ENCODE data around the gene LGR6.

LGR6 gene

DNA sequence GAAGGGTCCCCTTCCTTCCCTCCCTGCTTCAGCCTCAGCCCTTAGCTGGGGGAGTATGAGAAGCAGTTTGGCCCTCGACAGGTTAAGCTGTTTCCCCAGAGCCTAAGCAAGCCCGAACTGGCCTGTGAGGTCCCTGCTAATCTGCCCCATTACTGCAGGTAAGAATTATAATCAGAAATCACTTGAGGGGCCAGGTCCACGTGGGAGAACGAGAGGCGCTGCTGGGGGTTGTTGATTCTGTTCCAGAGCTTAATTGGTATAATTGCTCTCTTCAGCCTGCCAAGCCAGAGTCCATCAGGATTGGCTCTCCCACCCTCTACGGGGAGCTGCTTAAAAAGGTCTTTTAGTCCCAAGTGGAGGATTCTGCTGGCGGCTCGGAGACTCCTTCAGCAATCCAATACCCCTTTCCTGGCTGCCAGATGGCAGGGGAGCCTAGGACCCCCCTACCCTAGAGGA is 77.3 kb downstream of the LGR6 start:
- Histone ChIP-seq H3K36me3 (ENCODE audit: insufficient read depth, low read length) (no peaks in the 10 kb centered on the region), H3K9ac (ENCODE audit: low read depth, low read length) (no peak overlapping the region), H3K4me1 (ENCODE audit: insufficient read depth, low read length) (no peaks in the 10 kb centered on the region), H3K9me3 (ENCODE audit: control insufficient read depth, insufficient read depth, low read length) (no peaks in the 10 kb centered on the region)

DNA sequence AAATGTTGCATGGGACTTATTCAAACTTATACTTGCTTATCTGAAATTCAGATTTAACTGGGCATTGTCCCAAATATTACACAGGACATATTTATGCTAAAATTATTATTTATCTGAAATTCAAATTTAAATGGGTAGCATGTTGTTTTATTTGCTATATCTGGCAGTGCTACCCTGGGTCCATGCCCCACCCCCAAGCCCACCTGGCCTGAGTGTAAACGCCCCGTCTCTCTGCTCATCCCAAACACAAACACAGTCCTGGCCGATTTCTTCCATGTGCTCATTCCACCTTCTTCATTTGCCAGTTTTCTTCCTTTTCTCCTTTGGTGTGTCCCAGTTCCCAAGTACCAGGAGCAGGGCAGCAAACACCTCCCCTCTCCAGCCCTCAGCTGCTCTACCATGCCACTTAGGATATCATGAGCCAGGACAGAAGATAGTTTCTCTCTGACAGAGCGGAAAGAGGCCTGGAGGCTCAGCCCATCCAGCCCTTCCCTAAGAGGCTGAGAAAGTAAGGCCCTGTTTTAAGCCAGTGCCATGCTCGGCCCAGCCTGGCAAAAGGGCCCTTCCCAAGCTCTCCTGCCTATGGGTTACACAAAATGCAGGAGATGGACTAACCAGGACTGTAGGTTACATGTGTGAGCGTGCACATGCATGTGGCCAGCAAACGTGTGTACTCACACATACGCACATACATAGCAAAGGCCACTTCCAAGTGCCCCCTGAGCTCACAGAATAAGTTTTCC is 78.7 kb downstream of the LGR6 start:
- Histone ChIP-seq H3K36me3 (ENCODE audit: insufficient read depth, low read length) (no peaks in the 10 kb centered on the region), H3K4me1 (ENCODE audit: insufficient read depth, low read length) (no peaks in the 10 kb centered on the region), H3K9ac (ENCODE audit: low read depth, low read length) (no peak overlapping the region), H3K9me3 (ENCODE audit: control insufficient read depth, insufficient read depth, low read length) (no peaks in the 10 kb centered on the region)

DNA sequence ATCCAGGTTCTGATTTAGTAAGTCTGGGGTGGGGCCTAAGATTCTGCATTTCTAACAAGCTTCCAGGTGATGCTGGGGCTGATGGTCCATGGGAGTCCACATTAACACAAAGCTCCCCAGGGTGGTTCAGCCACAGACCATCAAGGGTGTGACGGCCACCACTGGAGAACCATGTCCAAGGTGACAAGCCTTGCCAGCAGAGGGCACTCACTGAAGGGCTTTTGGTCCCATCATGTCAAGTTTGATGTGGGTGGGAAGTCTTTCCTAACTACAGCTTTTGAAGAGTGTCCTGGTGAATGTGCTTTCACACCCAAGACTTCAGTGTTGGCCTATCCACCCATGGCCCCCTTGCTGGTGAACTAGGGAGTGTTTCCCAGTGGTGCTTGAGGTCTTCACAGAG is 81.0 kb downstream of the LGR6 start:
- H3K36me3 ChIP-seq (ENCODE audit: insufficient read depth, low read length) = no peaks in the 10 kb centered on the region
- no peaks in the 10 kb centered on the region for H3K9me3 ChIP-seq (ENCODE audit: control insufficient read depth, insufficient read depth, low read length)
- no peaks in the 10 kb centered on the region for H3K4me1 ChIP-seq (ENCODE audit: insufficient read depth, low read length)
- no peak overlapping the region for H3K9ac ChIP-seq (ENCODE audit: low read depth, low read length)

DNA sequence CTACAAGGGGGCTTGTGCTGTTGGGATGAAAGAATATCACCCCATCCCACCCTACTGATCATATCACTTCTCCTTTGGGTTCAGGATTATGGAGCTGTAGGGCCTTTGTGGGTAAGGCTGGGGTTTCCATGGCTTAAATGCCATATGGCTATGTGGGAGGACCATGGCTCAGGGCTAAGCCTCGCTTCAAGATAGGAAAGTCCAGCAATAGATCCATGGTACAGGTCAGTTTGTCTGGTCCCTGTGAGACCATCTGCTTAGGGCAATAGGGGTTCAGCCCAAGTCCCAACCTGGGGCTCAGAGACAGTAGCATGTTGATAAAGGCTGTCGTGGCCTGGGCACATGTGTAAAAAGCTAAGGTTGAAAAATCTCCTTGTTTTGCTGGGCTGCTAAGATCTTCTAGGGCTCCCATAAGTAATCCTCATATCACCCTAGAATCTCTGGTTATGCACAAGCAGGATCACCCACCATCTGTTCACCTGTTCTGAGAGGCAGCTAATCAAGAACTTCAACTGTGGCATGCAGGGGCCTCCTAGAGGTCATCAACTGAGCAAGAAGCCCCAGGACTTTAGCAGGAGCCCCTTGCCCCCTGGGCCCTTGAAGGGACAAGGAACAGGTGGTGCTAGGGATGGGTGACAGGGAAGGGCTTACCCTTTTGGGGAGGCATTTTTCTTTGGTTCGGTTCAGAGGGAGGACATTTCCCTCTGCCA is 81.6 kb downstream of the LGR6 start:
- H3K9ac ChIP-seq (ENCODE audit: low read depth, low read length) = no peak overlapping the region
- no peaks in the 10 kb centered on the region for H3K9me3 ChIP-seq (ENCODE audit: control insufficient read depth, insufficient read depth, low read length)
- H3K4me1 ChIP-seq (ENCODE audit: insufficient read depth, low read length) = peaks cover 2% of the 10 kb centered on the region; the same call in 1 of the 2 replicates
- no peaks in the 10 kb centered on the region for H3K36me3 ChIP-seq (ENCODE audit: insufficient read depth, low read length)

DNA sequence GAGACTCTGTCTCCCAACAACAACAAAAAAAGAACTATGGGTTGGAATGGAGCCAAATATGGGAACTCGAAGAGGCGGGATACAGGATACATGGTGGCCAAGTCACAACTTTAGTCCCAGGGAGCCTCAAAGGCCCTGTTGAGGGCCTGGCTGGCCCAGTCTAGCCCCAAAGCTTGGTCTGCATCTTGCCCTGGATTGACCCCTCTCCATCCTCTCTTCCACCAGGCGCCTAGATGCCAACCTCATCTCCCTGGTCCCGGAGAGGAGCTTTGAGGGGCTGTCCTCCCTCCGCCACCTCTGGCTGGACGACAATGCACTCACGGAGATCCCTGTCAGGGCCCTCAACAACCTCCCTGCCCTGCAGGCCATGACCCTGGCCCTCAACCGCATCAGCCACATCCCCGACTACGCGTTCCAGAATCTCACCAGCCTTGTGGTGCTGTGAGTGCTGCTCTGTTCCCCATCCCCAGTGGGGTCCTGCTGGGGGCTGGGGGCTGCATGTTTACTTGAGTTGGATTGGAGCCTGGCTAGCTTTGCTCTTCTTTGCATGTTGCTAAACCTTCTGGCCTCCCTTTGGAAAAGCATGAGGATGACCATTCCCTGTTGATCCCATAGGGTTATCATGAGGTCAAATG is 82.6 kb downstream of the LGR6 start:
- H3K9me3 ChIP-seq (ENCODE audit: control insufficient read depth, insufficient read depth, low read length) = no peaks in the 10 kb centered on the region
- H3K9ac ChIP-seq (ENCODE audit: low read depth, low read length) = no peak overlapping the region
- no peaks in the 10 kb centered on the region for H3K36me3 ChIP-seq (ENCODE audit: insufficient read depth, low read length)
- peaks cover 12% of the 10 kb centered on the region; the same call in 1 of the 2 replicates for H3K4me1 ChIP-seq (ENCODE audit: insufficient read depth, low read length)

DNA sequence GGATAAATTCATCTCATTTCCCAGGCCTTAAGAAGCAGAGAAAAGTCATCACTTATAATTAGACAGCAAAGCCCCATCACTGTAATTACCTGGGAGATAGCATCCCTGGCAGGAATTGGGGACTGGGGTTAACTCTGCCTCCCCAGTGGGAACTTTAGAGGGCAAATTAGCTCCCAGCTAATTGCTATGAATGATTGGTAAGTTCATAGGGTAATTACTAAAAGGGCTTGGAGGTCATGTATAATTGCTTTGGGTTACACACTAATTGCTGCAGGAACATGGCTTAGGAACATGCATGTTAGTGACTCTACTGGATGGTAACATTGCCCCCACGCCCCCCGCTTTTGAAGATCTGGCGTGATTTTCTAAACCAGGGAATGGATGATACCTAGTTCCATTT is 83.3 kb downstream of the LGR6 start:
- Histone ChIP-seq H3K9me3 (ENCODE audit: control insufficient read depth, insufficient read depth, low read length) (no peaks in the 10 kb centered on the region), H3K9ac (ENCODE audit: low read depth, low read length) (no peak overlapping the region), H3K4me1 (ENCODE audit: insufficient read depth, low read length) (peaks cover 19% of the 10 kb centered on the region; the same call in 1 of the 2 replicates), H3K36me3 (ENCODE audit: insufficient read depth, low read length) (no peaks in the 10 kb centered on the region)

DNA sequence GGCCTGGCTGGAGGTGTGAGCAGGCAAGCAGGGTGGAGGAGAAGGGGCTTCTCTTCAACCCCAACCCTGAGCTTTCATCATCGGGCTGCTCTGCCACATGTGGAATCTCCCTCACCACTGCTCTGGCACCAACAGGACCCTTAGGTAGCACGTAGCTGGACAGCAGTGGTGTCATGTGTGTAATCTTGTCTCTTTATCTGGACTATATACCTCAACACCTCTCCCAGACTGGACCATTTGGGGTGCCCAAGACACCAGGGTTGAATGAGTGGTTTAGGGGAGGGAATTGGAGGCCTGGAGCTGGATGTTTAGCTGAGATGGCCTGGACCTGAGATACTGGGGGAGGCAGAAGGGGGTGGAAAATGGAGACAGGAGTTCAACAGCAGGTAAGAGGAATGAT is 85.2 kb downstream of the LGR6 start:
- Histone ChIP-seq H3K4me1 (ENCODE audit: insufficient read depth, low read length) (peaks cover 21% of the 10 kb centered on the region; the same call in 1 of the 2 replicates), H3K9me3 (ENCODE audit: control insufficient read depth, insufficient read depth, low read length) (no peaks in the 10 kb centered on the region), H3K9ac (ENCODE audit: low read depth, low read length) (no peak overlapping the region)

DNA sequence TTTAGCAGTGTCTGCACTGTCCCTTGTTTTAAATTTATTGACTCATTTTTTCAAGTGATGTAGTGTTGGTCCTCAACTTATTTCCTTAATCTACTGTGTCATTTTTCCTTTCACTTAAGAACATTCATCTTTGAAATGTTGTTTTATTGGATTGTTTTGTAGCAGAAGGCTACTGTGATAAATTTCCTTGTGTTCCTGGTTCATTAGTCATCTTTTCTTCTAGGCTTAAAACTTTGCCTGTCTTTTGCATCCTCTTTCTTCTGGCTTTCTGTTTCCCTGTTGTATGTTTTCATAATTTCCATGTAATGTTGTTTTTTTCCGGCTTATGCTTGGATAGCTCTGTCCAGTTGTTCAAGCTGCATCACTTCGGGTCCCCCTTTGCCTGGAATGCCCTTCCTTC is 86.2 kb downstream of the LGR6 start:
- peaks cover 21% of the 10 kb centered on the region; the same call in 1 of the 2 replicates for H3K4me1 ChIP-seq (ENCODE audit: insufficient read depth, low read length)
- H3K9ac ChIP-seq (ENCODE audit: low read depth, low read length) = no peak overlapping the region
- H3K9me3 ChIP-seq (ENCODE audit: control insufficient read depth, insufficient read depth, low read length) = no peaks in the 10 kb centered on the region
- no peaks in the 10 kb centered on the region for H3K36me3 ChIP-seq (ENCODE audit: insufficient read depth, low read length)

More for the DNA sequence above, 85.2 kb downstream of the LGR6 start:
- H3K36me3 ChIP-seq (ENCODE audit: insufficient read depth, low read length) = no peaks in the 10 kb centered on the region

DNA sequence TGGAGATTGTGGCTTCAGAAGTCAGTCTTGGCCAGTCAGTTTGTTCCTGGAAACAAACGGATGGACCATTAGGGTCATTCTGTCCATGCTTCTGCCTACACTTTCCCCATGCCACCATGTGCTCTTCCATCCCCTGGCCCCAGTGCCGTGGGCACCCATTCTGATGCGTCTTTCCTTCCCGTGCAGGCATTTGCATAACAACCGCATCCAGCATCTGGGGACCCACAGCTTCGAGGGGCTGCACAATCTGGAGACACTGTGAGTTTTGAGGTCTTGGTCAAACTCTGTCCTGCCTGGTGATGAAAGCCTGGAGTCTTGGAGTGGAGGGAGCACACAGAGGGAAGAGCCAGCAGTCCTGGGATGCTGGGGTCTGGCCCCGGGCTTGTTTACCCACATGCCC is 87.0 kb downstream of the LGR6 start:
- Histone ChIP-seq H3K36me3 (ENCODE audit: insufficient read depth, low read length) (no peaks in the 10 kb centered on the region), H3K4me1 (ENCODE audit: insufficient read depth, low read length) (peaks cover 21% of the 10 kb centered on the region; the same call in 1 of the 2 replicates), H3K9ac (ENCODE audit: low read depth, low read length) (no peak overlapping the region), H3K9me3 (ENCODE audit: control insufficient read depth, insufficient read depth, low read length) (no peaks in the 10 kb centered on the region)

DNA sequence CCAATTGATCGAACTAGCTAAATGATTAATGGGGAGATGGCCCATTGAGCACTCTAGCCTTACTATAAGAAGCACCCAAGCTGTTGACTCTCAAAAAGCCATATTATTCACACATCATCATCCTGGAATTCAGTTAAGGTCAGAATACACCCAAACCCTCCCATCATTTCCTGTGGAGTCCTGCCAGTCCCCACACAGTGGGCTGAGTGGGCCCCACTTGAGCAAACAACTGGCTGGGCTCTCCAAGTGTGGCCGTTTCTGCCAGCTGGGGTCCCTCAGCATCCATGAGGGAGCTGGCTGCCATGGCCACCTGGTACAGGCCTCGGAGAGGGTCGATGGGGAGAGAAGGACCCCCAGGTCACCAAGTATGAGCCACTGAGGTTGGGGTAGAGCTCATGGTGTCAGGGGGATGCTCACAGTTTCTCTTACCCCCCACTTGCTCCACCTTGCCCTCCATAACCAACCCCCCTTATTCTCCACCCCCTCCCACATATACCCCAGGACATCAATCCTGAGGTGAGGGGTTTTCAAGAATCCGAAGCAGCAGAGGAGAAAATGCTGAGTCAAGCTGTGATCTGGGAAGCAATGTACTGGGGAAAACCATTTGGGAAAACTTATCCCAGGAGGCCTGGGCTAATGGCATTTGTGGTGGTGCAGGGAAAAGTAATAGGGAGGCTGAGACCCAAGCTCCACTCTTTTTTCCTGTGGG is 87.9 kb downstream of the LGR6 start:
- peaks cover 21% of the 10 kb centered on the region; the same call in 1 of the 2 replicates for H3K4me1 ChIP-seq (ENCODE audit: insufficient read depth, low read length)

DNA sequence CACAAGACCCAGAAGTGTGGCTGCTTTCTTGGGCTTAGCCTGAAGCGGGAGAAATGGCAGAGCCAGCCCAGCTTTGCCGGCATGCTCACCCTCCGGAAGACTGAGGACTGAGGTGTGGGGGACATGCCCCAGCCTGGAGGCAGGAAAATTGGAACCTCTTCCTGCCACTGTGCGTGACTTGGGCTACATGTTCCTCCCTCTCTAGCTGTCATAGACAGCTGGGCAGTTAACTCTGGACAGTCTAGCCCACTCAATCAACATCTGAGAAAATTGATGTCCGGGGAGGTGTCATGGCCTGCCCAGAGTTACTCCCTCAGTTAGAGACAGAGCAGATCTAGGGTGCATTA is 88.4 kb downstream of the LGR6 start:
- Histone ChIP-seq H3K4me1 (ENCODE audit: insufficient read depth, low read length) (peaks cover 21% of the 10 kb centered on the region; the same call in 1 of the 2 replicates), H3K36me3 (ENCODE audit: insufficient read depth, low read length) (no peaks in the 10 kb centered on the region), H3K9me3 (ENCODE audit: control insufficient read depth, insufficient read depth, low read length) (no peaks in the 10 kb centered on the region), H3K9ac (ENCODE audit: low read depth, low read length) (no peak overlapping the region)

More for the DNA sequence above, 87.9 kb downstream of the LGR6 start:
- Histone ChIP-seq H3K9me3 (ENCODE audit: control insufficient read depth, insufficient read depth, low read length) (no peaks in the 10 kb centered on the region), H3K36me3 (ENCODE audit: insufficient read depth, low read length) (no peaks in the 10 kb centered on the region), H3K9ac (ENCODE audit: low read depth, low read length) (no peak overlapping the region)

DNA sequence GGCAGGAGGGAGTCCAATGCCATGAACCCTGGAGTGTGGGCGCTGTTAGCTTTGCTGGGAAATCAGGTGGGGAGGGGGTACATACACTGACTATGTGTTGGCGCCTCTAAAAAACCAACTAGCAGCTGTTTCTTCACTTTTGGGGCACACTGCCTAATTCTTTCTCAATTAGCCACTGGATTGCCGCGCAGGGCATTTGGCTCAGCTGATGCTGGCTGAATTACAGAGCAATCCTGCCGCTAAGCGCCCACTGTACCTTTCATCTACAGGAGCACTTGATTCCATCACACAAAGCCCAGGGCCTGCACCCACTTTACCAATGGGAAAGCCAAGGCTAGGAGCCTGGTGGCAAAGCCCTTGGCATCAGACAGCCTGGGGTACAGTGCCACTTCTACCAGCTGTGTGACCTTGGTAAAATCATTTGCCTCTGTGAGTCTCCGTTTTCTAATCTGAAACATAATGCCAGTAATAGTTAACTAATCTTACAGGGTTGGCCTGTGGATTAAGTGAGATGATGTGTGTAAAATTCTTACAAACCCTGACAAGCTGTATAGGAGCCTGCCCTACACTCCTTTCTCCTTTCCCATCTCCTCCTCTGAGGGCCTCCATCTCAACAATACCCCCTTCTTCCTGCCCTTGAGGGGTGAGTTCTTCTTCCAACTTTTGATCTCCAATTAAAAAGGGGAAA is 89.1 kb downstream of the LGR6 start:
- H3K4me1 ChIP-seq (ENCODE audit: insufficient read depth, low read length) = peaks cover 21% of the 10 kb centered on the region; the same call in 1 of the 2 replicates
- H3K9me3 ChIP-seq (ENCODE audit: control insufficient read depth, insufficient read depth, low read length) = no peaks in the 10 kb centered on the region
- H3K9ac ChIP-seq (ENCODE audit: low read depth, low read length) = no peak overlapping the region
- no peaks in the 10 kb centered on the region for H3K36me3 ChIP-seq (ENCODE audit: insufficient read depth, low read length)

DNA sequence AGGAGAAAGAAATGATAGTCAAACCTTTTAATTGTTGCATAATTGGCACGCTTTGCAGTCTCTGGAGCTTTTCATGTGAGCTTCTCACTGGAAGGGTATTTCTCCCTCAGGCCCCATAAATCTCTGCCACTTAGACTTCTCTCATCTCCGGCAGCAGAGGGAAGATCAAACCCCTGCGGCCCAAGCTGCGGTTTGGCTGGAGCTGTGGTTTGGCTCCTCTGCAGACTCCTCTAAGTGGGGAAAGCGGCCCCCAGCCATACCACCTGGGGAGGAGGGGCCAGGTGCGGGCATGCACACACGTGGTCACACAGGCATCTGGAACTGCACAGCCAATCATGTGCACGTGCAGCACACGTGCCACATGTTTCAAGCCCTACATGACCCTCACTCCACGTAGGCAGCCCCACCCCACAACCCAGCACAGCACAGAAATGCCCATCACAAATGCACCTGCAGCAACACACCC is 89.8 kb downstream of the LGR6 start:
- peaks cover 21% of the 10 kb centered on the region; the same call in 1 of the 2 replicates for H3K4me1 ChIP-seq (ENCODE audit: insufficient read depth, low read length)
- H3K36me3 ChIP-seq (ENCODE audit: insufficient read depth, low read length) = no peaks in the 10 kb centered on the region
- no peak overlapping the region for H3K9ac ChIP-seq (ENCODE audit: low read depth, low read length)
- no peaks in the 10 kb centered on the region for H3K9me3 ChIP-seq (ENCODE audit: control insufficient read depth, insufficient read depth, low read length)
